ENCODE results near the gene IFNA8. TPM values are rescaled to one million over a fixed set of nuclear protein-coding genes. Genes with fewer than 3 reads are reported as not detected.
A peak's percentile ranks its signal among the peaks of the same experiment; 100 is the strongest.

The IFNA8 gene
- total RNA-seq, 1 donor from 2014 or later, result not detected

DNA sequence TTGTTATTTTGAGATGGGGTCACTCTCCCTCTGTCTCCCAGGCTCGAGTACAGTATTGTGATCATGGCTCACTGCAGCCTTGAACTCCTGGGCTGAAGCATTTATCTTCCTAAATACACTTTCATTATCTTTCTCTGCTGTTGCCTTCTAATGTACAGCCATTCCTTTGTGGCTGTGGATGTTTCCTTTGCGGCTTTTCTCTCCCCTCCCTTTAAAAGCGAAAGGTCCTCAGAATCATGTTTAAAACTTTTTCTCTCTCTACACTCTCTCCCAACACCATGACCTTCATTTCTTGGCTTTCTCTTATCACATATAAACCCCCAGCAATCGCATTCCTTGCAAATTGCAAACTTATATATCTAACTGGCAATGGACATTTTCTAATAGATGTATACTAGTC, 25.3 kb upstream of the IFNA8 start:
- Mint-ChIP-seq H3K27ac (no peak overlapping the region), H3K4me1 (peaks cover 4% of the 10 kb centered on the region), H3K36me3 (no peaks in the 10 kb centered on the region), H3K27me3 (ENCODE audit: low read depth) (peaks cover 2% of the 10 kb centered on the region), H3K4me3 (no peak overlapping the region), H3K9me3 (peaks cover 6% of the 10 kb centered on the region)
- TF ChIP-seq, protein P1, sequence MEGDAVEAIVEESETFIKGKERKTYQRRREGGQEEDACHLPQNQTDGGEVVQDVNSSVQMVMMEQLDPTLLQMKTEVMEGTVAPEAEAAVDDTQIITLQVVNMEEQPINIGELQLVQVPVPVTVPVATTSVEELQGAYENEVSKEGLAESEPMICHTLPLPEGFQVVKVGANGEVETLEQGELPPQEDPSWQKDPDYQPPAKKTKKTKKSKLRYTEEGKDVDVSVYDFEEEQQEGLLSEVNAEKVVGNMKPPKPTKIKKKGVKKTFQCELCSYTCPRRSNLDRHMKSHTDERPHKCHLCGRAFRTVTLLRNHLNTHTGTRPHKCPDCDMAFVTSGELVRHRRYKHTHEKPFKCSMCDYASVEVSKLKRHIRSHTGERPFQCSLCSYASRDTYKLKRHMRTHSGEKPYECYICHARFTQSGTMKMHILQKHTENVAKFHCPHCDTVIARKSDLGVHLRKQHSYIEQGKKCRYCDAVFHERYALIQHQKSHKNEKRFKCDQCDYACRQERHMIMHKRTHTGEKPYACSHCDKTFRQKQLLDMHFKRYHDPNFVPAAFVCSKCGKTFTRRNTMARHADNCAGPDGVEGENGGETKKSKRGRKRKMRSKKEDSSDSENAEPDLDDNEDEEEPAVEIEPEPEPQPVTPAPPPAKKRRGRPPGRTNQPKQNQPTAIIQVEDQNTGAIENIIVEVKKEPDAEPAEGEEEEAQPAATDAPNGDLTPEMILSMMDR (IDR thresholded peaks at IDR 0.05; ENCODE audit: unreplicated experiment), result no peak
- no peak for DNase-seq (ENCODE audit: low spot score in 2 of 2, unreplicated experiment in 2 of 2)

DNA sequence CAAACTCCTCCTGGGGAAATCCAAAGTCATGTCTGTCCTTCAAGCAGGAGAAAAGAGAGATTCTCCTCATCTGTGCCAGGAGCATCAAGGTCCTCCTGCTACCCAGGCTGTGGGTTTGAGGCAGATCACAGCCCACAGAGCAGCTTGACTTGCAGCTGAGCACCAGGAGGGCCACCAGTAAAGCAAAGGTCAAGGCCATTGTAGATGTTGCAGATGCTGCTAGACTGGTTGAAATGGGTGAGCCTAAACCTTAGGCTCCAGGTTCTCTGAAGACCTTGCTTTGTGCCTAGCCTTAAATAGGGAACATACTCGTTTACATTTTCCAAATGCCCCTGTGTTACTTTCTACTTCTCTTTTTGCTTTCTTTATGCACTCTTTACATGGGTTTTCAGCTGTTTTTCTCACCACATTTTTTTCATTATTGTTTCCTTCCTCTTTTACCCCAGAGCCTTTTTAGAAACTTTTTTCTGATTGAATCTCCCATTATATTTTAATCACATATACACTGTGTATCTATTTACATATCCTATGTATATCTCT, 23.7 kb upstream of the IFNA8 start, which contains the start of gene IFNA2:
IFNA2 (minus strand) TSS at position 268 of the 540 bp plus-strand sequence; CDS start at position 199, 69 bp downstream.
- Mint-ChIP-seq H3K27me3 (ENCODE audit: low read depth) (peaks cover under 1% of the 10 kb centered on the region), H3K36me3 (no peaks in the 10 kb centered on the region), H3K4me1 (peaks cover 4% of the 10 kb centered on the region), H3K4me3 (no peak within 1 kb of the TSS), H3K9me3 (peaks cover 6% of the 10 kb centered on the region), H3K27ac (no peak within 1 kb of the TSS)
- DNase-seq (ENCODE audit: low spot score in 2 of 2, unreplicated experiment in 2 of 2), result no peak
- TF ChIP-seq, protein P1 (IDR thresholded peaks at IDR 0.05; ENCODE audit: unreplicated experiment), result no peak

DNA sequence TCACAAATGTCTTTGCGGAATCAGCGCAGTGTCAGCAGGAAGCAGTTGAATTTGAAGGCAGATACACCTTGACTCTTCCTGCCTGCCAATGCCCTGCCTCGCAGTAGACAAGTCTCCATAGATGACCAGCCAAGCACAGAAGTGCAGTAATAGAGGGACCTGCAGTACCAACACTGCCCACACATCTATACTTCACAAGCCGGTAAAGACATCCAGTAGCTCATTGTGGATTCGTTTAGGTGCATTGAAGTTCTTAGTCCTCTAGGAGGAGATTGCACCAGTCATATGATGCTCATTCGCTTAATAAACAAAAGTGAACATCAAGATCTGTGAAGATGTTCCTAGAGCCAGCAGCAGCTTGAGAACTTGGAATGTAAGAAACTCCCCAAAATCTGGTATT, 16.6 kb upstream of the IFNA8 start:
- DNase-seq (ENCODE audit: low spot score in 2 of 2, unreplicated experiment in 2 of 2), result no peak
- H3K9me3 Mint-ChIP-seq, result no peaks in the 10 kb centered on the region
- H3K27me3 Mint-ChIP-seq (ENCODE audit: low read depth), result peaks cover 2% of the 10 kb centered on the region

DNA sequence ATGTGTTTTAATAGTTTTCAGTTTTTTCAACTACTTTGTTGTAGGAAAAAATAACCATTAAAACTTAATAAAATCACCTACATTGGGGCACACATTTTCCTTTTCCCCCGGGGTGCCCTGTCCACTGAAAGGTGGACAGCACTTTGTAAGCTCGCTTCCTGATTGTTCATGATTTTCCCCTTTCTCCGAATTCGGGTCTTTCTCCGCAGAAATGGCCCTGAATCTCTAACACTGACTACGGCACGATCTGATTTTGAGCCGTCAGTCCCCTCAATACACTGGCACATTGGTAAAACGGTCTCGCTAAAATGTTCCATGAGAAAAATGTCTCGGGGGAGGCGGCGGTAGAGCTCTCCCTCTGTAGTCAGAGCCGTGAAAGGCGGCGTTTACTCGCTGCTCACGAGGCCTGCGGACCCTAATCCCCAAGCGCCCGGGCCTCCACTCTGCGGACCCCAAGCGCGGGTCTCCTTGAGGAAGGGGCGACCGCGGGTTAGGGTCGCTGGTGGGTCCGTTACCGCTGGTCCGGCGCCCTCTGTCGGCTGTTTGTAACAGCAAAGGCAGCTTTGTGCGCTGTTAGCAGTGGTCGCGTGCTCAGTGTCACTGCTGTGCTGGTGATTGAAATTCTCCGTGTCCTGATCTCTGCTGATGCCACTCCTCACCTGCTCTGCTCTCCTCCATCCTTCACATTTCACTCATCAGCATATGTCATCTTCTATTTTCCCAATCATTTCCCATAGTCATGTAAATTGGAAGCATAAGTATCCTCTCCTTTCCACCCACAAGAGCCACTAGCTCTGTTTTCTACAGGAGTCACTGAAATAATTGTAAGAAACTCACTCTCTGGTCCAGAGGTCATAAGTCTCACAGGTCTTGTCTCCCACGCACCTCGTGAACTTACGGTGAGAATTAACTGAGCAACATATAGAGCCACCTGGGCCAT, 12.9 kb upstream of the IFNA8 start:
- Mint-ChIP-seq H3K27ac (no peak overlapping the region), H3K36me3 (no peaks in the 10 kb centered on the region), H3K27me3 (ENCODE audit: low read depth) (peaks cover 3% of the 10 kb centered on the region), H3K4me1 (peaks cover 14% of the 10 kb centered on the region), H3K9me3 (no peaks in the 10 kb centered on the region), H3K4me3 (peak overlapping the region; percentile 63)
- peak; percentile 51 to 84 for DNase-seq (ENCODE audit: low spot score in 2 of 2, unreplicated experiment in 2 of 2)
- TF ChIP-seq, protein P1 (IDR thresholded peaks at IDR 0.05; ENCODE audit: unreplicated experiment), result peak; percentile 81

More for the DNA sequence above, 16.6 kb upstream of the IFNA8 start:
- H3K36me3 Mint-ChIP-seq, result no peaks in the 10 kb centered on the region
- TF ChIP-seq, protein P1 (IDR thresholded peaks at IDR 0.05; ENCODE audit: unreplicated experiment), result peak; percentile 50
- peaks cover 4% of the 10 kb centered on the region for H3K4me1 Mint-ChIP-seq
- no peak overlapping the region for H3K4me3 Mint-ChIP-seq
- no peak overlapping the region for H3K27ac Mint-ChIP-seq

DNA sequence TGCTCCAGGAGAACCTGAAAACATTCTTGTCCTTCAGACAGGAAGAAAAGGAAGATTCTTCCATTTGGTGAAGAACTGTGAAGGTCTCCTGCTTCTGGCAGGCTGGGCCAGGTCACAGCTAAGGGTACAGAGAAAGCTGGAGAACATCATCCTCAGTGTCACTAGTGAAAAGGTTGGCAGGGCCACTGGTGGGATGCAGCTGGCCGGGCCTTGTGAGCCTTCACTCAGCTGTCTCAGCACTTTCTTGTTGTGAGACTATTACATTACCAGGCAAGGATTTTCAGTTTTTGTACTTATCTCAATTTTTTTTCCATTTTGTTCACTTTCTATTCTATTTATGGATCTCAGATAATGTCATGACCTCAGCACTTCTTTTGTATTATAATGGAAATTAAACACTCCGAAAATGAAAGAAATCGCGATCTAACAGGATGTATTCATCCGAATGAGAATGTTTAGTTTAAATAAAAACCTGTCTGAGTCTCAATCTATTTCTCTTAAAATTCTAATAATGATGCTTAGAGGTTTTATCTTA, 9.9 kb upstream of the IFNA8 start:
- DNase-seq (ENCODE audit: low spot score in 2 of 2, unreplicated experiment in 2 of 2), result no peak
- H3K4me3 Mint-ChIP-seq, result no peak overlapping the region
- peaks cover 26% of the 10 kb centered on the region for H3K4me1 Mint-ChIP-seq
- H3K9me3 Mint-ChIP-seq, result no peaks in the 10 kb centered on the region
- TF ChIP-seq, protein P1 (IDR thresholded peaks at IDR 0.05; ENCODE audit: unreplicated experiment), result no peak
- H3K27ac Mint-ChIP-seq, result no peak overlapping the region
- H3K36me3 Mint-ChIP-seq, result no peaks in the 10 kb centered on the region
- peaks cover 16% of the 10 kb centered on the region for H3K27me3 Mint-ChIP-seq (ENCODE audit: low read depth)

Measured in mesothelial cell of epicardium (in vitro differentiated cells).